OCI-LY1 (cell line): ENCODE results near the gene KCNF1.

ENCODE experiments used
- H2AFZ ChIP-seq: fragments of 200-600 bp; sonication (generic), shearing (Covaris generic); 2 replicates; pipeline ENCODE4 v1.6.0; 2014; ENCODE audit warnings: antibody characterized with exemption, mild to moderate bottlenecking, low read length
- H3F3A ChIP-seq: fragments of 200-600 bp; sonication (generic), shearing (Covaris generic); 2 replicates; pipeline ENCODE4 v1.6.0; 2014; ENCODE audit warnings: mild to moderate bottlenecking, antibody characterized with exemption, low read length, moderate library complexity; ENCODE audit not compliant: insufficient read depth
- H3K27ac ChIP-seq: fragments of 200-600 bp; sonication (generic); 2 replicates; pipeline ENCODE4 v1.5.1; 2014; ENCODE audit warnings: low read length, mixed run types, mild to moderate bottlenecking, low read depth; ENCODE audit not compliant: poor library complexity, severe bottlenecking
- H3K27me3 ChIP-seq: fragments of 200-600 bp; sonication (generic); 2 replicates; pipeline ENCODE4 v1.6.0; 2014; ENCODE audit warnings: antibody characterized with exemption, mild to moderate bottlenecking, low read length, moderate library complexity; ENCODE audit not compliant: insufficient read depth
- H3K36me3 ChIP-seq: fragments of 200-600 bp; sonication (generic); 2 replicates; pipeline ENCODE4 v1.6.1; 2014; ENCODE audit warnings: mild to moderate bottlenecking, antibody characterized with exemption, low read length, moderate library complexity, mixed read lengths; ENCODE audit not compliant: insufficient read depth
- H3K4me1 ChIP-seq: fragments of 200-600 bp; sonication (generic); 2 replicates; pipeline ENCODE4 v1.5.1; 2014; ENCODE audit warnings: mild to moderate bottlenecking, low read length, moderate library complexity; ENCODE audit not compliant: insufficient read depth, severe bottlenecking
- H3K4me2 ChIP-seq: fragments of 200-600 bp; sonication (generic), shearing (Covaris generic); 2 replicates; pipeline ENCODE4 v1.6.1; 2014; ENCODE audit warnings: low read length
- H3K4me3 ChIP-seq: fragments of 200-600 bp; sonication (generic); 2 replicates; pipeline ENCODE4 v1.5.1; 2014; ENCODE audit warnings: low read length, low read depth, mild to moderate bottlenecking, mixed read lengths; ENCODE audit not compliant: poor library complexity, severe bottlenecking
- H3K79me2 ChIP-seq: fragments of 200-600 bp; shearing (Covaris generic); 2 replicates; pipeline ENCODE4 v1.6.1; 2016; ENCODE audit warnings: mixed run types, low read length, mixed read lengths; ENCODE audit not compliant: insufficient read depth
- H3K9ac ChIP-seq: fragments of 200-600 bp; sonication (generic), shearing (Covaris generic); 2 replicates; pipeline ENCODE4 v1.6.1; 2014; ENCODE audit warnings: mild to moderate bottlenecking, low read length, mixed read lengths
- H3K9me2 ChIP-seq: fragments of 200-600 bp; sonication (generic), shearing (Covaris generic); 2 replicates; pipeline ENCODE4 v1.6.1; 2014; ENCODE audit warnings: low read depth, mild to moderate bottlenecking, low read length, mixed read lengths
- H3K9me3 ChIP-seq: fragments of 200-600 bp; shearing (Covaris generic); 2 replicates; pipeline ENCODE4 v1.6.1; 2014; ENCODE audit warnings: low read length, mixed read lengths
- H4K20me1 ChIP-seq: fragments of 200-600 bp; sonication (generic), shearing (Covaris generic); 2 replicates; pipeline ENCODE4 v1.6.0; 2016; ENCODE audit warnings: mild to moderate bottlenecking, low read length; ENCODE audit not compliant: insufficient read depth
- CTCF ChIP-seq: fragments of 200-600 bp; sonication (generic), shearing (Covaris generic); IDR thresholded peaks from 2 replicates; pipeline ENCODE4 v1.5.1; 2017; ENCODE audit warnings: mild to moderate bottlenecking, antibody characterized with exemption, low read length, moderate library complexity, mixed read lengths
- EZH2 ChIP-seq: fragments of 200-600 bp; sonication (generic), shearing (Covaris generic); IDR thresholded peaks from 2 replicates; pipeline ENCODE4 v1.8.0; 2017; ENCODE audit warnings: borderline replicate concordance, mixed run types, mild to moderate bottlenecking, antibody characterized with exemption, low read length, moderate library complexity, mixed read lengths

KCNF1 gene

GRCh38 chr2:10871978-10872377 is 39.8 kb upstream of the KCNF1 start:
- H3K27ac ChIP-seq: no peak overlapping the region
- TF ChIP-seq CTCF (no peak), EZH2 (no peak)
- H3K36me3 ChIP-seq: no peaks in the 10 kb centered on the region

DNA sequence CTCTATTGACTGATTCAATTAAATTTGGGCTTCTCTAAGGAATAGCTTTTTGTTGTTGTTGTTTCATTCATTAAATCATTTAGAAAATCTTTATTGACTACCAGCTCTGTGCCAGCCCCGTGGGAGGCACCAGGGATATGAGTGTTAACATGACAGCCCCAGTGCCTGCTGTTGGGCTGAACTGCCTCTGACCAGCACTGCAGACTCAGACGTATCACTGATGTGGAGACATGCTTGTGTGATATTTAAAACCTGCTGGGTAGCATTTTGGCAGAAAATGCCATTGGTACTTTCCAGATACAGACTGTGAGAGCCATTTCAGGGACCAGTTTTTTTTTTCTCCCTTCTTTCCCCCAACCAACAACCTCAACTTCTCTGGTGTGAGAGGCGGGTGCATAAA is 38.6 kb upstream of the KCNF1 start:
- Histone ChIP-seq H3K9me2 (no peaks in the 10 kb centered on the region), H3K4me2 (no peak overlapping the region), H3K4me3 (no peak overlapping the region), H3F3A (no peaks in the 10 kb centered on the region), H3K27me3 (no peaks in the 10 kb centered on the region; the same call in 1 of the 2 replicates), H2AFZ (no peak overlapping the region), H4K20me1 (no peaks in the 10 kb centered on the region), H3K36me3 (no peaks in the 10 kb centered on the region), H3K4me1 (no peaks in the 10 kb centered on the region), H3K79me2 (no peaks in the 10 kb centered on the region), H3K9ac (no peak overlapping the region), H3K27ac (no peak overlapping the region), H3K9me3 (peaks cover 4% of the 10 kb centered on the region; the same call in 1 of the 2 replicates)
- no peak for TF ChIP-seq EZH2
- no peak for TF ChIP-seq CTCF

More at GRCh38 chr2:10871978-10872377, 39.8 kb upstream of the KCNF1 start:
- Histone ChIP-seq H3K4me1 (no peaks in the 10 kb centered on the region), H3K9ac (no peak overlapping the region), H4K20me1 (no peaks in the 10 kb centered on the region), H3K4me3 (no peak overlapping the region), H3F3A (no peaks in the 10 kb centered on the region), H3K4me2 (no peak overlapping the region), H3K79me2 (no peaks in the 10 kb centered on the region), H2AFZ (no peak overlapping the region), H3K27me3 (no peaks in the 10 kb centered on the region), H3K9me2 (no peaks in the 10 kb centered on the region), H3K9me3 (peaks cover 4% of the 10 kb centered on the region; the same call in 1 of the 2 replicates)

DNA sequence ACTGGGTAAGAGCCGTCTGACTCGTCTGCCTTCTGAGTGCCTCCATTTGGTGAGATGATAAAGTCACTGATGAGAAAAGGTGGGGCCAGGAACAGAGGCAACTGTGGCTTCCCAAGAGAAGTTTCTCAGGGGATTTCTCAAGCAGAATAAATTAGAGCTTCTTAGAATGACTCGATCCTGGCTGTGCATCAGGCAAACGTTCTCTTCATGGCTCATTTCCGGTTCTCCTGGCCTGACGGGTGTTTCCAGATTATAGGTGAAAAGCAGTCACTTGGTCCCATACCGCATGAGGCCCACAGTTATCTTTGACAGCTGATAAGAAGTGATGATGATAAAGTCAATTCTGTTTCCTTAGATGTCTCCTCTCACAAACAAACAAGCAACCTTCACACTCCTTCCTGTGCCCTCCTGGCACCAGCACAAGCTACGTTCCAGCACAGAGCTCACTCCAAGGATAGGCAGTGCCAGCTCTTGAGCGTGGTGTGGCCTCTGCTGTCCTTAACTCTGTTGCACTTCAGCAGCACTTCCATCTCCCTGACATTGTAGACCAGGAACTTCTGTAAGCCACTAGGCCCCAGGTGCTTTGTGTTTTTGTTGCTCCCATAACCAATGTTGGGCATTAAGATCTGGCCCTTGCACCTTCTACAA is 37.8 kb upstream of the KCNF1 start:
- TF ChIP-seq CTCF (no peak), EZH2 (no peak)
- no peak overlapping the region for H2AFZ ChIP-seq

More for the DNA sequence above, 37.8 kb upstream of the KCNF1 start:
- Histone ChIP-seq H3K4me1 (no peaks in the 10 kb centered on the region), H3K4me3 (no peak overlapping the region), H3K4me2 (no peak overlapping the region), H4K20me1 (no peaks in the 10 kb centered on the region), H3K27me3 (peaks cover 4% of the 10 kb centered on the region; the same call in 1 of the 2 replicates), H3K9me3 (peaks cover 4% of the 10 kb centered on the region; the same call in 1 of the 2 replicates), H3K79me2 (no peaks in the 10 kb centered on the region), H3K9ac (no peak overlapping the region), H3F3A (no peaks in the 10 kb centered on the region), H3K27ac (no peak overlapping the region), H3K9me2 (no peaks in the 10 kb centered on the region), H3K36me3 (no peaks in the 10 kb centered on the region)
